Measurements from ENCODE around the gene NLN. TPM values are rescaled to one million over a fixed set of nuclear protein-coding genes. Genes with fewer than 3 reads are reported as not detected.

Gene NLN
- total and polyA plus RNA-seq, 2 of the 13 experiments (the other 11 are each of a cell fraction or from before 2014, with no cell fraction given), result 11.9 to 36.7 TPM

- no peak for ATAC-seq
- no peak overlapping the region for H3K4me2 ChIP-seq (ENCODE audit: low read depth, low read length)
- no peak overlapping the region for H3K27ac ChIP-seq (ENCODE audit: extremely low read length, insufficient read depth, low read length)
- H3K9me3 ChIP-seq (ENCODE audit: low read length), result no peaks in the 10 kb centered on the region
- H3K36me3 ChIP-seq (replicated peaks in 1 of 2; ENCODE audit: control insufficient read depth in 1 of 2, insufficient read depth in 2 of 2, low read length in 2 of 2), result no peaks in the 10 kb centered on the region
- no peak overlapping the region for H3K9ac ChIP-seq (ENCODE audit: insufficient read depth, low read depth, low read length)
- ChIA-PET CTCF (ENCODE audit: low intra/inter-chr PET ratio, low total read pairs) (no interaction called here), POLR2A (no interaction called here)
- no TSS peak for BruUV-seq (replicated peaks)
- H4K20me1 ChIP-seq (ENCODE audit: insufficient read depth, low read length), result no peaks in the 10 kb centered on the region
- DNase-seq (ENCODE audit: low spot score), result no peak
- H3K27me3 ChIP-seq (ENCODE audit: control insufficient read depth in 1 of 2, insufficient read depth in 2 of 2, low read length in 2 of 2), result no peaks in the 10 kb centered on the region
- no peaks in the 10 kb centered on the region for H3K79me2 ChIP-seq (ENCODE audit: insufficient read depth, low read length)
- no peak overlapping the region for H3K4me3 ChIP-seq (replicated peaks in 1 of 3; ENCODE audit: insufficient read depth in 1 of 3, low read depth in 2 of 3, low read length in 3 of 3)
- in situ Hi-C loops (cut with HindIII; ENCODE audit: extremely low pct_ligation_motif_present, low pct_unique_long_range_greater_than_20kb), result no loop called here
- intact Hi-C loops (cut with micrococcal nuclease; ENCODE audit: unreplicated experiment), result no loop called here
- H2AFZ ChIP-seq (ENCODE audit: low read length), result no peak overlapping the region
- no peak for FAIRE-seq
- H3K4me1 ChIP-seq (ENCODE audit: insufficient read depth, low read length), result no peaks in the 10 kb centered on the region
- no peak for TF ChIP-seq ZNF501 (CRISPR knock-in tag; IDR thresholded peaks at IDR 0.05)
- no peak for TF ChIP-seq ZSCAN25 (CRISPR knock-in tag; IDR thresholded peaks at IDR 0.05)
- no peak for TF ChIP-seq ZNF318 (CRISPR knock-in tag; IDR thresholded peaks at IDR 0.05)
- TF ChIP-seq ARID4A (CRISPR knock-in tag; IDR thresholded peaks at IDR 0.05; ENCODE audit: borderline replicate concordance), result no peak
- TF ChIP-seq FOXO4 (CRISPR knock-in tag; conservative IDR thresholded peaks at IDR 0.05), result no peak
- no peak for TF ChIP-seq MED13 (CRISPR knock-in tag; IDR thresholded peaks at IDR 0.05)
- TF ChIP-seq PAF1 (CRISPR knock-in tag; IDR thresholded peaks at IDR 0.05), result no peak
- no peak for TF ChIP-seq CSRNP1 (CRISPR knock-in tag; IDR thresholded peaks at IDR 0.05)
- TF ChIP-seq ZNF101 (CRISPR knock-in tag; IDR thresholded peaks at IDR 0.05; ENCODE audit: borderline replicate concordance, low read depth), result no peak
These were observed 115.1 kb downstream of the NLN start for GRCh38 chr5:65837139-65837538.

Data from HepG2 (cell line).